GM21526 (cell line): ENCODE results near the gene LTB4R2.
"Not testable (repeated sequence)": the region's sequence is repeated elsewhere in the genome, so short reads cannot be mapped to it uniquely, and the experiment has no call there.

ENCODE experiments used
- ATAC-seq: cut with Tn5 transposase; IDR thresholded peaks from one replicate; pipeline ENCODE4 v1.9.1; 2021; ENCODE audit warnings: moderate library complexity; ENCODE audit not compliant: unreplicated experiment, low FRiP score

Gene LTB4R2

GRCh38 chr14:24315807-24316596 lies 6.1 kb downstream of the LTB4R2 start:
- no peak for ATAC-seq

GRCh38 chr14:24316597-24316950 lies 6.6 kb downstream of the LTB4R2 start:
- no peak for ATAC-seq

GRCh38 chr14:24317141-24317928 lies 7.4 kb downstream of the LTB4R2 start:
- ATAC-seq = no peak

- no peak for ATAC-seq
Observed at GRCh38 chr14:24321212-24321975, 11.5 kb downstream of the LTB4R2 start.

GRCh38 chr14:24322672-24323071 lies 12.7 kb downstream of the LTB4R2 start:
- no peak for ATAC-seq

- no peak for ATAC-seq
Observed at GRCh38 chr14:24323341-24323740, 13.4 kb downstream of the LTB4R2 start.

- ATAC-seq = no peak
Observed at GRCh38 chr14:24324024-24324423, 14.1 kb downstream of the LTB4R2 start.

GRCh38 chr14:24325041-24325530 lies 15.1 kb downstream of the LTB4R2 start:
- no peak for ATAC-seq

GRCh38 chr14:24325963-24326362 lies 16.0 kb downstream of the LTB4R2 start:
- no peak for ATAC-seq

- no peak for ATAC-seq
Observed at GRCh38 chr14:24327303-24327702, 17.4 kb downstream of the LTB4R2 start.

- ATAC-seq = not testable (repeated sequence)
Observed at GRCh38 chr14:24327914-24328313, 18.0 kb downstream of the LTB4R2 start.

- ATAC-seq = no peak
Observed at GRCh38 chr14:24329073-24329663, 19.2 kb downstream of the LTB4R2 start.

- no peak for ATAC-seq
Observed at GRCh38 chr14:24329736-24330135, 19.8 kb downstream of the LTB4R2 start.

GRCh38 chr14:24330973-24331674 lies 21.2 kb downstream of the LTB4R2 start:
- no peak for ATAC-seq

GRCh38 chr14:24331731-24332267 lies 21.9 kb downstream of the LTB4R2 start:
- no peak for ATAC-seq

GRCh38 chr14:24332268-24332993 lies 22.5 kb downstream of the LTB4R2 start:
- ATAC-seq = peak; percentile 67

GRCh38 chr14:24334431-24335291 lies 24.7 kb downstream of the LTB4R2 start, which contains the start of gene ADCY4:
Gene ADCY4, minus strand, starts transcription at chr14:24335071. Its CDS starts 419 bp downstream, at chr14:24334652.
- ATAC-seq = no peak
